Prostate gland (tissue), 2 donors: ENCODE data around the gene ZC3H10. TPM values are rescaled to one million over a fixed set of nuclear protein-coding genes. Genes with fewer than 3 reads are reported as not detected.
"Not testable (repeated sequence)": the region's sequence is repeated elsewhere in the genome, so short reads cannot be mapped to it uniquely, and the experiment has no call there.

Source experiments
- DNase-seq: peaks from one replicate; pipeline ENCODE4 v3.0.0-alpha.2; 2019; ENCODE audit warnings: low spot score
- H3K27ac ChIP-seq, 2 donors: fragments of 200-600 bp; sonication (generic); 2 replicates each; pipeline ENCODE4 v1.5.1; 2017 to 2019
- H3K27me3 ChIP-seq: fragments of 200-600 bp; sonication (generic); replicated peaks from 2 replicates; pipeline ENCODE4 v1.5.1; 2019; ENCODE audit not compliant: insufficient read depth
- H3K36me3 ChIP-seq, 2 donors: fragments of 200-600 bp; sonication (generic); 1 replicate in 1 of 2; 2 replicates in 1 of 2; pipeline versions ENCODE4 v1.5.1 to v1.8.1; 2017 to 2019
- H3K4me1 ChIP-seq: fragments of 200-600 bp; sonication (generic); replicated peaks from 2 replicates; pipeline ENCODE4 v1.5.1; 2019
- H3K4me3 ChIP-seq, 2 donors: fragments of 200-600 bp; sonication (generic); 2 replicates each; pipeline ENCODE4 v1.5.1; 2017 to 2019
- H3K9me3 ChIP-seq: fragments of 200-600 bp; sonication (generic); 2 replicates; pipeline ENCODE4 v1.5.1; 2017
- CTCF ChIP-seq, 4 experiments: fragments of 200-600 bp in 2 of 4; fragments of 450-650 bp in 2 of 4; sonication (generic) in 2 of 4; IDR thresholded peaks; 1 replicate in 3 of 4; 2 replicates in 1 of 4; pipeline ENCODE4 v1.5.1; 2016 to 2019; ENCODE audit warnings: antibody characterized with exemption in 4 of 4, mild to moderate bottlenecking in 2 of 4, moderate library complexity in 2 of 4
- POLR2A ChIP-seq: fragments of 450-650 bp; IDR thresholded peaks from one replicate; pipeline ENCODE4 v1.6.1; 2016; ENCODE audit warnings: antibody characterized with exemption, mild to moderate bottlenecking
- POLR2AphosphoS5 ChIP-seq: sonication (generic); formaldehyde crosslinking; IDR thresholded peaks from one replicate; pipeline ENCODE4 v1.6.1; 2017; ENCODE audit warnings: antibody characterized with exemption
- WGBS: methylation state at CpG from one replicate; pipeline ENCODE4 v1.1.5; 2018; 5-methylcytosine and 5-hydroxymethylcytosine counted together
- intact Hi-C: fragments of 100-400 bp; cut with DNase I; formaldehyde crosslinking; loops from one replicate; pipeline ENCODE4 v1.14.2; 2022
- total RNA-seq, 2 donors: library from RNA; depleted of rRNA; stranded (reverse); fragments of >200 nt; gene quantifications; one replicate each; pipeline ENCODE4 v1.1.0, GENCODE V29; 2016

ZC3H10 gene
- total RNA-seq, 2 donors from 2014 or later: 4.6 to 9.1 TPM

GRCh38 chr12:56110571-56110970 lies 7.5 kb upstream of the ZC3H10 start:
- no peak overlapping the region for H3K27ac ChIP-seq
- H3K9me3 ChIP-seq: no peaks in the 10 kb centered on the region
- intact Hi-C loops: no loop called here
- WGBS: 79% methylated on average over 5 of the region's 5 CpGs
- peaks cover 4% of the 10 kb centered on the region for H3K4me1 ChIP-seq
- DNase-seq: no peak
- no peak for TF ChIP-seq POLR2AphosphoS5
- no peak for TF ChIP-seq CTCF (IDR thresholded peaks at IDR 0.05)
- no peak for TF ChIP-seq POLR2A
- H3K36me3 ChIP-seq: peaks cover 19 to 27% of the 10 kb centered on the region in 2 donors
- H3K4me3 ChIP-seq: no peak overlapping the region
- H3K27me3 ChIP-seq: no peaks in the 10 kb centered on the region

- 89% methylated on average over 1 of the region's 1 CpG for WGBS
- intact Hi-C loops: no loop called here
- TF ChIP-seq CTCF (IDR thresholded peaks at IDR 0.05) (no peak), POLR2A (no peak), POLR2AphosphoS5 (no peak)
- no peak for DNase-seq
- Histone ChIP-seq H3K36me3 (peaks cover 16 to 17% of the 10 kb centered on the region in 2 donors), H3K4me1 (peaks cover 3% of the 10 kb centered on the region), H3K27me3 (no peaks in the 10 kb centered on the region), H3K9me3 (no peaks in the 10 kb centered on the region), H3K27ac (no peak overlapping the region), H3K4me3 (no peak overlapping the region)
These were observed 4.0 kb upstream of the ZC3H10 start for GRCh38 chr12:56114084-56114483.

GRCh38 chr12:56115329-56115728 lies 2.7 kb upstream of the ZC3H10 start:
- WGBS: 36% methylated on average over 10 of the region's 10 CpGs
- peaks cover 9 to 16% of the 10 kb centered on the region in 2 donors for H3K36me3 ChIP-seq
- intact Hi-C loops: loop anchor here (5.0 kb wide), 1 partner anchor 42 kb away; the partner anchor contains the start of gene MYL6
- H3K27ac ChIP-seq: peak overlapping the region; percentile 93 to 97
- no peak for TF ChIP-seq CTCF (IDR thresholded peaks at IDR 0.05)
- TF ChIP-seq POLR2A: no peak
- no peak for TF ChIP-seq POLR2AphosphoS5
- DNase-seq: no peak
- H3K4me1 ChIP-seq: peaks cover 8% of the 10 kb centered on the region
- H3K27me3 ChIP-seq: no peaks in the 10 kb centered on the region
- peak overlapping the region; percentile 61 for H3K4me3 ChIP-seq
- H3K9me3 ChIP-seq: no peaks in the 10 kb centered on the region

GRCh38 chr12:56116267-56117081 lies 1.6 kb upstream of the ZC3H10 start, which contains the start of gene RPL41:
TSS of gene RPL41 (plus strand) at chr12:56116633.
- under 1% methylated on average over 34 of the region's 34 CpGs for WGBS
- Histone ChIP-seq H3K27me3 (no peaks in the 10 kb centered on the region), H3K36me3 (peaks cover 5 to 9% of the 10 kb centered on the region in 2 donors), H3K4me1 (peaks cover 8% of the 10 kb centered on the region), H3K4me3 (peak within 1 kb of the TSS; percentile 61), H3K27ac (peak within 1 kb of the TSS; percentile 93 to 97), H3K9me3 (no peaks in the 10 kb centered on the region)
- DNase-seq: peak; percentile 96
- intact Hi-C loops: loop anchor here (5.0 kb wide), 1 partner anchor 41 kb away; the partner anchor contains the start of gene MYL6
- peak; percentile 98 for TF ChIP-seq POLR2AphosphoS5
- peak; percentile 92 for TF ChIP-seq POLR2A
- peak in 2 of 4 experiments; percentile 26 to 45 for TF ChIP-seq CTCF (IDR thresholded peaks at IDR 0.05)

- 0% methylated on average over 15 of the region's 16 CpGs for WGBS
- intact Hi-C loops: loop anchor here (5.0 kb wide), 1 partner anchor 40 kb away; the partner anchor contains the start of gene MYL6
- H3K36me3 ChIP-seq, H3K27me3 ChIP-seq, H3K4me1 ChIP-seq, DNase-seq, H3K9me3 ChIP-seq: not testable (repeated sequence)
- Histone ChIP-seq H3K4me3 (peak overlapping the region; percentile 61), H3K27ac (peak overlapping the region; percentile 93 to 97)
These were observed 872 bp upstream of the ZC3H10 start for GRCh38 chr12:56117082-56117706.
